HepG2 (cell line): ENCODE data around the gene TMEM190. TPM values are rescaled to one million over a fixed set of nuclear protein-coding genes. Genes with fewer than 3 reads are reported as not detected.

Experiments used
- CREB1 ChIP-seq, 2 experiments: fragments of 450-650 bp in 1 of 2; IDR thresholded peaks; 2 replicates each; pipeline ENCODE4 v1.6.1; 2016 to 2017; ENCODE audit warnings: control low read depth in 1 of 2, mild to moderate bottlenecking in 1 of 2, missing compliant biosample characterization in 1 of 2, missing genetic modification characterization in 1 of 2
- CSRNP1 ChIP-seq: sonication (generic); formaldehyde crosslinking; IDR thresholded peaks from 2 replicates; pipeline ENCODE4 v1.8.1; 2023; ENCODE audit warnings: mild to moderate bottlenecking, missing genetic modification reagents
- HMG20B ChIP-seq: conservative IDR thresholded peaks from 2 replicates; pipeline ENCODE4 v1.6.1; 2016; ENCODE audit warnings: missing genetic modification reagents, missing compliant biosample characterization
- MED1 ChIP-seq: sonication (generic); formaldehyde crosslinking; IDR thresholded peaks from 2 replicates; pipeline ENCODE4 v1.4.0; 2020; ENCODE audit warnings: missing genetic modification reagents
- SAP130 ChIP-seq: IDR thresholded peaks from 2 replicates; pipeline ENCODE4 v1.6.1; 2016; ENCODE audit warnings: low read depth
- SMARCC2 ChIP-seq: fragments of 450-650 bp; IDR thresholded peaks from 2 replicates; pipeline ENCODE4 v1.6.1; 2017; ENCODE audit warnings: antibody characterized with exemption, mild to moderate bottlenecking
- TAF1 ChIP-seq: sonication (generic); formaldehyde crosslinking; IDR thresholded peaks from 2 replicates; pipeline ENCODE4 v1.4.0; 2020; ENCODE audit warnings: missing genetic modification reagents
- UBTF ChIP-seq: sonication (generic); formaldehyde crosslinking; IDR thresholded peaks from 2 replicates; pipeline ENCODE4 v1.4.0; 2020; ENCODE audit warnings: mild to moderate bottlenecking, missing genetic modification reagents
- ZFP37 ChIP-seq: sonication (generic); formaldehyde crosslinking; IDR thresholded peaks from 2 replicates; pipeline ENCODE4 v1.4.0; 2020; ENCODE audit warnings: missing genetic modification reagents, borderline replicate concordance
- ZMYM2 ChIP-seq: sonication (generic); formaldehyde crosslinking; IDR thresholded peaks from 2 replicates; pipeline ENCODE4 v1.8.0; 2022; ENCODE audit warnings: mild to moderate bottlenecking, missing genetic modification reagents
- ZNF280B ChIP-seq: sonication (generic); formaldehyde crosslinking; IDR thresholded peaks from 2 replicates; pipeline ENCODE4 v1.5.0; 2020; ENCODE audit warnings: missing genetic modification reagents, mild to moderate bottlenecking, borderline replicate concordance
- ZNF616 ChIP-seq: sonication (generic); formaldehyde crosslinking; IDR thresholded peaks from 2 replicates; pipeline ENCODE4 v1.5.0; 2020; ENCODE audit warnings: low read depth, mild to moderate bottlenecking, missing genetic modification reagents
- ZNF790 ChIP-seq: sonication (generic); formaldehyde crosslinking; IDR thresholded peaks from 2 replicates; pipeline ENCODE4 v1.8.0; 2022; ENCODE audit warnings: missing genetic modification reagents, mild to moderate bottlenecking, borderline replicate concordance
- ZSCAN21 ChIP-seq: sonication (generic); formaldehyde crosslinking; IDR thresholded peaks from 2 replicates; pipeline ENCODE4 v1.8.0; 2022; ENCODE audit warnings: mild to moderate bottlenecking, missing genetic modification reagents, moderate library complexity, borderline replicate concordance
- polyA plus RNA-seq, 8 experiments: library from polyadenylated mRNA; depleted of rRNA in 3 of 8; stranded (reverse) in 7 of 8; unstranded in 1 of 8; fragments of >200 nt; fragmentation: Illumina TruSeq in 4 of 8; extraction: Trizol in 4 of 8; gene quantifications; 2 replicates each; pipeline versions ENCODE4 v1.2.1 to v1.2.3, GENCODE V29; 2011 to 2016; ENCODE audit warnings: low read depth in 4 of 8, missing spikeins in 1 of 8, mixed read lengths in 1 of 8; ENCODE audit not compliant: insufficient read depth in 1 of 8
- total RNA-seq, 5 experiments: library from RNA; depleted of rRNA; stranded (reverse); fragments of >200 nt; fragmentation: Illumina TruSeq; extraction: Trizol; gene quantifications; 2 replicates each; pipeline ENCODE4 v1.2.3, GENCODE V29; 2016; ENCODE audit warnings: low read depth in 1 of 5
- TF ChIP-seq, protein P1 (sequence below): sonication (generic); formaldehyde crosslinking; IDR thresholded peaks from 2 replicates; pipeline ENCODE4 v1.5.0; 2020; ENCODE audit warnings: mild to moderate bottlenecking, missing genetic modification reagents
- TF ChIP-seq, protein P2 (sequence below): sonication (generic); formaldehyde crosslinking; IDR thresholded peaks from 2 replicates; pipeline ENCODE4 v1.4.0; 2020; ENCODE audit warnings: mild to moderate bottlenecking, low read depth, missing genetic modification reagents

Gene TMEM190
- total and polyA plus RNA-seq, 2 of the 13 experiments (the other 11 are each of a cell fraction or from before 2014, with no cell fraction given) = 0.35 to 0.83 TPM

GRCh38 chr19:55372316-55373081, 4.1 kb upstream of the TMEM190 start (continued):
- TF ChIP-seq ZFP37 (CRISPR knock-in tag) (no peak), ZNF790 (CRISPR knock-in tag) (no peak), ZNF280B (no peak), ZSCAN21 (CRISPR knock-in tag) (no peak), TAF1 (CRISPR knock-in tag) (no peak), ZMYM2 (CRISPR knock-in tag) (no peak), HMG20B (CRISPR knock-in tag) (no peak), CSRNP1 (CRISPR knock-in tag) (no peak), ZNF616 (CRISPR knock-in tag) (no peak), MED1 (CRISPR knock-in tag) (peak; percentile 40), UBTF (no peak), SMARCC2 (no peak), SAP130 (CRISPR knock-in tag) (peak; percentile 32), CREB1 (IDR thresholded peaks at IDR 0.05) (peak; percentile 21; the same call in 1 of the 2 replicates), CREB1 (CRISPR knock-in tag; IDR thresholded peaks at IDR 0.05) (peak; percentile 26; the same call in 1 of the 2 replicates)
- TF ChIP-seq, protein P1, sequence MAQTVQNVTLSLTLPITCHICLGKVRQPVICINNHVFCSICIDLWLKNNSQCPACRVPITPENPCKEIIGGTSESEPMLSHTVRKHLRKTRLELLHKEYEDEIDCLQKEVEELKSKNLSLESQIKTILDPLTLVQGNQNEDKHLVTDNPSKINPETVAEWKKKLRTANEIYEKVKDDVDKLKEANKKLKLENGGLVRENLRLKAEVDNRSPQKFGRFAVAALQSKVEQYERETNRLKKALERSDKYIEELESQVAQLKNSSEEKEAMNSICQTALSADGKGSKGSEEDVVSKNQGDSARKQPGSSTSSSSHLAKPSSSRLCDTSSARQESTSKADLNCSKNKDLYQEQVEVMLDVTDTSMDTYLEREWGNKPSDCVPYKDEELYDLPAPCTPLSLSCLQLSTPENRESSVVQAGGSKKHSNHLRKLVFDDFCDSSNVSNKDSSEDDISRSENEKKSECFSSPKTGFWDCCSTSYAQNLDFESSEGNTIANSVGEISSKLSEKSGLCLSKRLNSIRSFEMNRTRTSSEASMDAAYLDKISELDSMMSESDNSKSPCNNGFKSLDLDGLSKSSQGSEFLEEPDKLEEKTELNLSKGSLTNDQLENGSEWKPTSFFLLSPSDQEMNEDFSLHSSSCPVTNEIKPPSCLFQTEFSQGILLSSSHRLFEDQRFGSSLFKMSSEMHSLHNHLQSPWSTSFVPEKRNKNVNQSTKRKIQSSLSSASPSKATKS (CRISPR knock-in tag) = no peak
- TF ChIP-seq, protein P2, sequence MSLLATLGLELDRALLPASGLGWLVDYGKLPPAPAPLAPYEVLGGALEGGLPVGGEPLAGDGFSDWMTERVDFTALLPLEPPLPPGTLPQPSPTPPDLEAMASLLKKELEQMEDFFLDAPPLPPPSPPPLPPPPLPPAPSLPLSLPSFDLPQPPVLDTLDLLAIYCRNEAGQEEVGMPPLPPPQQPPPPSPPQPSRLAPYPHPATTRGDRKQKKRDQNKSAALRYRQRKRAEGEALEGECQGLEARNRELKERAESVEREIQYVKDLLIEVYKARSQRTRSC (CRISPR knock-in tag) = no peak
